Pancreas (tissue), 10 donors: ENCODE data around the gene MSH2. TPM values are rescaled to one million over a fixed set of nuclear protein-coding genes. Genes with fewer than 3 reads are reported as not detected.
A peak's percentile ranks its signal among the peaks of the same experiment; 100 is the strongest.

Experiments used
- ATAC-seq, 4 donors: fragments of 200-7000 bp; cut with Tn5 transposase; one replicate each; pipeline versions ENCODE4 v1.8.0 to v1.9.1; 2020; ENCODE audit warnings: mild to moderate bottlenecking in 4 of 4, moderate library complexity in 4 of 4
- DNase-seq, 6 donors: peaks; one replicate each; pipeline ENCODE4 v3.0.0-alpha.2; 2020
- FAIRE-seq: peaks from 2 replicates; lab custom pipeline; 2012; peaks lifted over from hg19 to GRCh38; lab: Jason Lieb, UNC
- H3K27ac ChIP-seq, 4 donors: fragments of 200-600 bp; sonication (generic); 1 replicate in 3 of 4; 2 replicates in 1 of 4; pipeline versions ENCODE4 v1.5.0 to v1.8.0; 2020
- H3K27me3 ChIP-seq, 4 donors: fragments of 200-600 bp; one replicate each; pipeline ENCODE4 v1.8.0; 2021
- H3K36me3 ChIP-seq, 3 donors: fragments of 200-600 bp; sonication (generic) in 1 of 3; one replicate each; pipeline versions ENCODE4 v1.5.0 to v1.8.0; 2020 to 2021
- H3K4me1 ChIP-seq, 3 donors: fragments of 200-600 bp; one replicate each; pipeline ENCODE4 v1.8.0; 2021
- H3K4me3 ChIP-seq, 4 donors: fragments of 200-600 bp; sonication (generic) in 2 of 4; one replicate each; pipeline versions ENCODE4 v1.5.0 to v1.8.0; 2020 to 2021
- H3K9me3 ChIP-seq, 4 donors: fragments of 200-600 bp; one replicate each; pipeline ENCODE4 v1.8.0; 2021
- CTCF ChIP-seq, 4 donors: fragments of 200-600 bp; sonication (generic) in 3 of 4; IDR thresholded peaks; one replicate each; pipeline versions ENCODE4 v1.5.0 to v1.8.0; 2021; ENCODE audit warnings: antibody characterized with exemption in 4 of 4
- WGBS, 2 donors: extraction: QIAGEN DNeasy Blood & Tissue Kit; methylation state at CpG; one replicate each; pipeline ENCODE4 v1.1.7; 2013; 5-methylcytosine and 5-hydroxymethylcytosine counted together
- intact Hi-C, 3 donors: fragments of 100-400 bp; cut with DNase I; formaldehyde crosslinking; loops; one replicate each; pipeline versions ENCODE4 v1.11.1 to v1.14.2; 2022
- polyA plus RNA-seq, 2 donors: library from polyadenylated mRNA; stranded (reverse); fragments of 200-250 nt; gene quantifications; one replicate each; pipeline ENCODE4 v1.2.3, GENCODE V29; 2013
- total RNA-seq, 6 donors: library from RNA; stranded (reverse); fragmentation: NEBNext Ultra II Directional in 4 of 6; extraction: Animal tissue kit (Norgen Biotek cat#: 25700) in 4 of 6; gene quantifications; one replicate each; pipeline versions ENCODE4 v1.2.1 to v1.2.4, GENCODE V29; 2021 to 2023
- donor health status: healthy with polysubstance abuse.
- donor health status: DM: no; HTN: no; CAD: no; lungs with moderate emphysema.
- donor health status: DM: no; HTN: no; CAD: no.
- donor health status: control.
- donor health status: control.
- donor health status: Bipolar disorder and iron deficiency.
- donor health status: DM: yes; HTN: yes; CAD: no.
- donor health status: DM: no; HTN: no; CAD: no.
- donor health status: DM: no; HTN: no; CAD: no.
- donor health status: DM: yes; HTN: yes; CAD: no.

MSH2 gene
- total and polyA plus RNA-seq, 8 donors, result 3.3 to 10.3 (median 7.3) TPM

- H3K9me3 ChIP-seq, result no peaks in the 10 kb centered on the region
- no peak overlapping the region for H3K4me3 ChIP-seq
- TF ChIP-seq CTCF (IDR thresholded peaks at IDR 0.05), result no peak
- no peaks in the 10 kb centered on the region for H3K4me1 ChIP-seq
- WGBS, 2 donors, result 94 to 96% methylated on average over 6 of the region's 6 CpGs
- no peaks in the 10 kb centered on the region for H3K27me3 ChIP-seq
- FAIRE-seq, result no peak
- no peak for DNase-seq
- intact Hi-C loops, result no loop called here
- H3K27ac ChIP-seq, result no peak overlapping the region
- peaks cover 0 to 4% (median 2%) of the 10 kb centered on the region in 3 donors for H3K36me3 ChIP-seq
- ATAC-seq, result no peak
Measured at GRCh38 chr2:47485751-47486300, 82.9 kb downstream of the MSH2 start.

GRCh38 chr2:47486841-47487497 lies 84.0 kb downstream of the MSH2 start:
- WGBS, 2 donors, result 44 to 49% methylated on average over 2 of the region's 2 CpGs
- H3K27ac ChIP-seq, result no peak overlapping the region
- ATAC-seq, result peak in 2 of 4 donors; percentile 30 to 43

GRCh38 chr2:47487498-47487875 lies 84.5 kb downstream of the MSH2 start:
- no peak for TF ChIP-seq CTCF (IDR thresholded peaks at IDR 0.05)
- 88 to 94% methylated on average over 1 of the region's 1 CpG for WGBS, 2 donors
- DNase-seq (no peak), FAIRE-seq (no peak), ATAC-seq (no peak)
- Histone ChIP-seq H3K4me3 (no peak overlapping the region), H3K9me3 (no peaks in the 10 kb centered on the region), H3K36me3 (peaks cover 0 to 2% (median 0%) of the 10 kb centered on the region in 3 donors), H3K27me3 (no peaks in the 10 kb centered on the region), H3K27ac (no peak overlapping the region), H3K4me1 (no peaks in the 10 kb centered on the region)
- intact Hi-C loops, result no loop called here

More at GRCh38 chr2:47486841-47487497, 84.0 kb downstream of the MSH2 start:
- intact Hi-C loops, result no loop called here
- H3K9me3 ChIP-seq, result no peaks in the 10 kb centered on the region
- no peak for TF ChIP-seq CTCF (IDR thresholded peaks at IDR 0.05)
- H3K4me3 ChIP-seq, result no peak overlapping the region
- no peak for FAIRE-seq
- no peaks in the 10 kb centered on the region for H3K27me3 ChIP-seq
- no peaks in the 10 kb centered on the region for H3K4me1 ChIP-seq
- DNase-seq, result no peak
- H3K36me3 ChIP-seq, result peaks cover 0 to 2% (median 0%) of the 10 kb centered on the region in 3 donors

- no peaks in the 10 kb centered on the region for H3K4me1 ChIP-seq
- no peaks in the 10 kb centered on the region for H3K27me3 ChIP-seq
- TF ChIP-seq CTCF (IDR thresholded peaks at IDR 0.05), result no peak
- no peak overlapping the region for H3K27ac ChIP-seq
- ATAC-seq, result peak in 3 of 4 donors; percentile 44 to 55 (median 47)
- intact Hi-C loops, result no loop called here
- H3K9me3 ChIP-seq, result no peaks in the 10 kb centered on the region
- DNase-seq, result peak in 1 of 6 donors; percentile 13
- H3K36me3 ChIP-seq, result no peaks in the 10 kb centered on the region
- FAIRE-seq, result no peak
- H3K4me3 ChIP-seq, result no peak overlapping the region
- 73 to 74% methylated on average over 9 of the region's 9 CpGs for WGBS, 2 donors
Measured at GRCh38 chr2:47488870-47489584, 86.1 kb downstream of the MSH2 start.
